ENCODE data around the gene ERN1.
A peak's percentile ranks its signal among the peaks of the same experiment; 100 is the strongest.

The ERN1 gene

DNA sequence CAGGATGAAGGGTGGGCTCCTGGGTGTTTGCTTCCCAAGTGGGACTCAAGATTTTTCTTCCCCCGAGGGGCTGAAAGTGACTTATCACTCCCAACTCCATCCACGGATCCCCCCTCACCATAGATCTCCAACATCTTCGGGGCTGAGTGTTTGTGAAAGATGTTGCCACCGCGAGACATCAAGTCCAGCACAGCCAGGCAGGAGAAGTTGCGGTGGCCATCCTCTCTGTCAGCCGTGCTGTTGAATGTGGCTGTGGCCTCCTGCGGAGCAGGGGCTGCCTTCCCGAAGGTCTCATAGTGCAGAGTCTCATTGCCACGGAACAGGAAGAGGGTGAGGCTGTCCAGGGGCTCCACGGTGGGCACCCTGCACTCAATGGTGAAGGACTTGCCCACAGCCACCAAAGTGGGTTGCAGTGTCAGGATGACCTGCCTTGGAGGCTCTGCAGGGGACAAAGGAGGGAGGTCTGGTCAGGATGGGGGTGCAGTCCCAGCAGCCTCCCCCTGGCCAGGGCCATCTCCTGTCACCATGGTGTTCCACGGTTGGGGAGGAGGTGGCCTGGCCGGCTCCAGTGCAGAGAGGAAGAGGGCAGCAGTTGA is 126.3 kb downstream of the ERN1 start:
- DNase-seq (ENCODE audit: low read depth) = no peak

DNA sequence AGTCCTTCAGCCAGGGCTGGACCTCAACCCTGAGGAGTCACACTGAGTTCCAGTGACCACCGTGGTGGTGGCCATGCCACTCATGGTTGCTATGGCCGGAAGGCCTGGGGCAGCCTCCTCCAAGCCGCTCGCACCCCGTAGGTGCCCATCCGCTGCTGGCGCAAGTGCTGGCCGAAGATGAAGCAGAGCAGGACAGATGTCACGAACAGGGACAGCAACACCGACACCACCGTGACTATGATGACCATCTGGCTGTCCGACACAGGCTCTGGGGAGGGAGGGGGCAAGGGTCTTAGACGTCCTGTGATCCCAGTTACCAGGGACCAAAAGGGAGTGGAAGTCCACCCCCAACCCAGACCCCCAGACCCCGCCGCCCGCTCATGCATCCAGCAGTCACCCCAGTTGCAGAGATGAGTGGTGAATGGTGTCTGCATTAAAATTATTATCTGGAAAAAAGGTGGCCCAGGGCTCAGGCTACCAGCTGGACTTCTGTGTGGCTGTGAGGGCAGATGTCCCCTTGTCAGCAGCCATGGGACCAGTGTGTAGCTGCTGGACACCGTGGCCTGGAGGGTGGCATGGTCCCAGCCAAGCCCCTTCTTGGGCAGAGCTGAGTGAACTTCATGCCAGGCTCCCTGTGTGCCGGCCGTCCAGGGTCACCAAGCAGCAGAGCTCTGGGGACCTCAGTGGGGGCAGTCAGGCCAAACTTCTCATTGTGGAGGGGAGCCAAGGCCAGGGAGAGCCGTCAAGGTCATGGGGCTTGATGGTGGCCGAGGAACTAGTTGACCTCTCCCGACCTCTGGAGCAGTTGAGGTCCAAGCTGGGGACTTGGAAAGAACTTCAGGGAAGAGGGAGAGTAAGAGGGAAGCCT is 127.1 kb downstream of the ERN1 start:
- DNase-seq (ENCODE audit: low read depth) = no peak

DNA sequence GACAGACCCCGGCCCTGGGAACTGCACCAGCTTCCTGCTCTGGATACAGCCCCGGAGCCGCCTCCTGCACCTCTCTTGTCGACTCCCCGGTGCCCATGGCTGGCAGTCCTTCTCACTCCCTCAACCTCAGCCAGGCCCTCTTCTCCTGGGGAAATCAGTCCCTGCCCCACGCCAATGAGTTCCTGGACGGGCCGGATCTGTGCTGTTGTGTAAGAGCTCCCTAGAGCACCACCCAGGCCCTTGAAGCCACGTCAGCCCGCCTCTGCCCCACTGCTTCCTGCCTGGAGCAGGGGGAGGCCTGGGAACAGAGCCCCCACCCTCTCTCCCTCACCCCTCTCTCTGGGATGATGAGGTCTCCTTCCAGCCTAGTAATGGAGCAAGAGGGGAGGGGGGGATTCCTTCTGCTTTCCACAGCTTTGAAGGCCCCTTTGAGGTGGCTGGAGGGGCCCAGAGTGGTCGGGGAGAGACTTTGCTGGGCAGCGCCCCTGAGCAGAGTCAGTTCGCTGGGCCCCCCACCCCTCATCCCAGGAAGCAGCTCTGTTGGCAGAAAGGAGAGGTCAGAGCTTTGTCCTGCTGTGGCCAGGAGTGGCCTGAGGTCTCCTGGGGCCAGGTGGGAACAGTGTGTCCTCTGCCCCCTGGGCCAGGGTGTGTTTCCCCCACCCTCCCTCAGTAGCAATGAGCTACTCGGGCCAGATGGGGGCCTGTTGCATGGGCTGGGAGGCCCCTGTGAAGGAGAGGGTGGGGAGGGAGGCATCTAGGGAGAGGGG is 128.0 kb downstream of the ERN1 start:
- no peak for DNase-seq (ENCODE audit: low read depth)

DNA sequence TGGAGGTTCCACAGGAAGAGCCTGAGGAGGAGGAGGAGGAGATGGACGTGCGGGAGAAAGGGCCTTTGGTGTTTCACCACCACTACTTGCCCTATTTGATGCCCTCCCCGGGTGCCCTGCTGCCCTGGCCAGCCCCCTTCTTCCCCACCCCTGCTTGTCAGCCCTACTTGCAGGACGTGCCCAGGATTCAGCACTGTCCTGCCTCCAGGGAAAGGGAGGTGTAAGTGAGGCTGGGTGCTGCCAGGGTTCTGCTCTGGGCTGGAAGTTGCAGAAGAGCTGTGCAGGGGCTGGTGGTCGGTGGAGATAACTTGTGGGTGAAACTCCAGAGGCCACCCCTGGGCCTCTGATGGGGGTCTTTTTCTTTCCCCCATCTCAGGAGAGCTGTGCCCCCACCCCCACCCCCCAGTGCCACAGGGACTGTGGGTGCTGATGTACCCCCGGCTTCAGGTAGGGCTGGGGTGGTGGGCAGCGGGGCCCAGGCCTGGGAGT is 128.8 kb downstream of the ERN1 start:
- DNase-seq (ENCODE audit: low read depth) = no peak

DNA sequence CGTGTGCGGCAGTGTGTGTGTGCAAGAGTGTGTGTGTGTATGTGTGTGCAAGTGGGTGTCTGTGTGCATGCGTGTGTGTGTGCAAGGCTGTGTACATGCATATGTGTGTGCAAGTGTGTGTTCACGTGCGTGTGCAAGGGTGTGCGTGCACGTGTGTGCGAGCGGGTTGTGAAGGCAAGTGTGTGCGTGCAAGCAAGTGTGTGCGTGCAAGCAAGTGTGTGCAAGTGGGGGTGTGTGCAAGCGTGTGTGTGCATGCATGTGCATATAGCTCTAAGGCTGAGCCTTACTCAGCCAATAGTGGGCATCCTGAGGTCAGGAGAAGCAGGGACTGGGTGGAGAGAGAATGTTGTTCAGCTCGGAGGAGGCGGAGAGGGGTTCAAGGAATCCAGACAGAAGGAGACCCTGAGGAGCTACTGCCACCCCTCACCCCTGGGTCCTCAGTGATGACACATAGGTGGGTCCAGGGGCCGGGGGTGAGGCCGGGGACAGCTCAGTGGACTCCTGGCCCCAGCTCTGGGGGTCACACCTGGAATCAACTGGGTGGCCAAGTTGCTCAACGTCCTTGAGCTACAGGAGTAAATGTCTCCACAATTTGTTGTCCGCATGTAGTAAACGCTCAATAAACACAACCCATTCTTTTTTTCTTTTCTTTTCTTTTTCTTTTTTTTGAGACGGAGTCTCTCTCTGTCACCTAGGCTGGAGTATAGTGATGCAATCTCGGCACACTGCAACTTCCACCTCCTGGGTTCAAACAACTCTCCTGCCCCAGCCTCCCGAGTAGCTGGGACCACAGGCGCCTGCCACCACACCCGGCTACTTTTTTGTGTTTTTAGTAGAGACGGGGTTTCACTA is 130.0 kb downstream of the ERN1 start:
- no peak for DNase-seq (ENCODE audit: low read depth)

DNA sequence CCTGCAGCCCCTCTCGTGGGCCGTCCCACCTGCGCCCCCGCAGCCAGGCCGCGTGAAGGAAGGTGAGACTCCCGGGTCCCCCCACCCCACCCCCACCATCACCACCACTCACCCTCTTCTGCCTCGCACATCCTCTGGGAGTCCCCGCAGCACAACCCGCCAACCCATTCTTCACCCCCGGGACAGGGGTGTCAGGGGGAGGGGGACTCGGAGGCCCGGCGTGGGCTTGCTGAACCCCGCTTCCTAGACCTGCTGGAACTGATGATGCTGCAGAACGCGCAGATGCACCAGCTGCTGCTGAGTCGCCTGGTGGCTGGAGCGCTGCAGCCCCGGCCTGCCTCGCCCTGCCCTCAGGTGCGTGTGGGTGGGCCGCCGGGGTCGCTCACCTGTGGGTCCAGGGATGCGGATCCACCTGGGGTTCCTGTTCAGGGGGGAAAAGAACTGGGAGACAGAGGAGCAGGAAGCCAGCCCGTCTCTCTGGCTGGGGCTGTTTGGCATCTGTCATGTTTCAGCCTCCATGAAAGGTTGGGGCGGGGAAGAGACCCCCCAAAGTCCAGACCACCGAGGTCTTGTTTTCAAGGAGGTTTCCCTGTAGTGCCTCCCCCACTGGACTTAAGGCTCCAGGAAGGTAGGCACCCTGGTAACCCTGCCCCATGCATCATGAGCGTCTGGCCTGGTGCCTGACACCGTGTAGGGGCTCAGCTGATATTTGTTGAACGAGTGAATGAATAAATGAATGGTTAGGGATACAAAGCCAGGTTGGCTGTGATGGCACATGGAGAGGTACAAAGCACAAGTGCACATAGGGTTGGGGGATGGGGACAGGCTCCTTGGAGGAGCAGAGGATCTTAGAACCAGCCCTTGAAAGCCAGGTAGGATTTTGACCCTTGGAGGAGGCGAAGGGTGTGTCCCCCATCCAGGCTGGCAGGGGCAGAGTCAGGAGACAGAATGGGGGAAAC is 130.9 kb downstream of the ERN1 start:
- DNase-seq (ENCODE audit: low read depth) = peak; percentile 31

DNA sequence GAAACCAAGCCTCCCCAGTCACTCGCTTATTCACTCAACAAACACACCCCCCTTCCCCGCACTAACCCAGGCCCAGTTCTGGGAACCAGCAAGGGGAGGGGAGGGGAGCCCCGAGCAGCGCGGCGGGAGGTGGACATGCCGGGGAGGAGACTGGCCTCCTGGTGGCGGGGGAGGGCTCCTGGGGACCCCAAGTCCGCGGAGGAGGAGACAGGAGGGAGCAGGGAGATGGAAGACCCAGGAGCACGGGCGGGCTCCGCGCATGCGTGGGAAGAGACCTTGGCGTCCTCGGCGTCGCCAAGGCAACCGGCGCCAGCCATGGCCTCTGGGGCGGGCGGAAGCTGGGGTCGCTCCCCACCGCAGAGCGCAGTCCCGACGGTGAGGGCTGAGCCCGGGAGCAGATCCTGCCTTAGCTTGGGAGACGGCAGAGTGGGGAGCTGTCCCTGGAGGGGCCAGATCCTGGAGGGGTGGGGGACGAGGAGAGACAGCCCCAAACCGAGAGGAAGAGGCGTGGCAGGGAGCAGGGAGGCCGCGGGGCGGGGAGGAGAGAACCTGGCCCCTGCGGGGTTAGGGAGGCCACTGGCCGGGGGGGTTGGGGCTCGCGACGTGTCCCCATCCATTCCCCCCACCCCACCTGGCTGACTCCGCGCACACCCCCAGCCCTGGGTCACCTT is 131.8 kb downstream of the ERN1 start, which contains the start of gene PRR29:
TSS of gene PRR29 (plus strand) at position 302 of the 671 bp plus-strand sequence. CDS start at position 316, 14 bp downstream.
- peak; percentile 62 for DNase-seq (ENCODE audit: low read depth)

DNA sequence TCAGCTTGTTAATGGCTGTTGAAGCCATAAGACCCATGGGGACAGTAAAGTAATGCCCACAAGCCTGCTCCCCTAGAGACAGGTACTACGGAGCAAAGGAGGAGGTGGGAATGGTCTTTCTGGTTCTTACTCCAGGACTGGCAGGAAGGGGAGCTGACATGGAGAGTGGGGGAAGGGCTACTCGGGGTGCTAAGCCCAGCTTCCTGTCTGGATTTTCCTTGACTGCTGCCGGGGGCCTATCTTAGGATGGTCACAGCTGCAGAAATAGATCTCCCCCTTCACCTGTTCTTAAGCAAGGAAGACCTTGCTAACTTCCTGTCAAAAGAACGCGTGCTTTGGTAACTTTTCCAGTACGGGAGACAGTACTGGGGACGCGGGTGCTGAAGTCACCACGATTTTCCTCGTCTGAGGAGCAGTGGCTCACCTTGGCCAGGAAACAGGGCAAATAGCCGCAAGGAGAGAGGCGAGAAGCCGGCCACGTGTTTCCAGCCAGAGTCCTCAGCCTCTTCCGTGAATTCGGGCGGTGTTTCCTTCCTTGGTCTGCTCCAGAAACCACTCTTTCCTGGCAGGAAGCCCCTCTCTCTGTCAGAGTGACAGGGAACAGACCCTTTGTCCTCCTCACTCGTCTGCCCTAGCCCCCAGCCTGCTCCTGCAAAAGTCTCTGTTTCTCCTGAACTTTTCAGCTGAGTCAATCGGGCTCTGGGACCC is 132.4 kb downstream of the ERN1 start:
- DNase-seq (ENCODE audit: low read depth) = no peak

DNA sequence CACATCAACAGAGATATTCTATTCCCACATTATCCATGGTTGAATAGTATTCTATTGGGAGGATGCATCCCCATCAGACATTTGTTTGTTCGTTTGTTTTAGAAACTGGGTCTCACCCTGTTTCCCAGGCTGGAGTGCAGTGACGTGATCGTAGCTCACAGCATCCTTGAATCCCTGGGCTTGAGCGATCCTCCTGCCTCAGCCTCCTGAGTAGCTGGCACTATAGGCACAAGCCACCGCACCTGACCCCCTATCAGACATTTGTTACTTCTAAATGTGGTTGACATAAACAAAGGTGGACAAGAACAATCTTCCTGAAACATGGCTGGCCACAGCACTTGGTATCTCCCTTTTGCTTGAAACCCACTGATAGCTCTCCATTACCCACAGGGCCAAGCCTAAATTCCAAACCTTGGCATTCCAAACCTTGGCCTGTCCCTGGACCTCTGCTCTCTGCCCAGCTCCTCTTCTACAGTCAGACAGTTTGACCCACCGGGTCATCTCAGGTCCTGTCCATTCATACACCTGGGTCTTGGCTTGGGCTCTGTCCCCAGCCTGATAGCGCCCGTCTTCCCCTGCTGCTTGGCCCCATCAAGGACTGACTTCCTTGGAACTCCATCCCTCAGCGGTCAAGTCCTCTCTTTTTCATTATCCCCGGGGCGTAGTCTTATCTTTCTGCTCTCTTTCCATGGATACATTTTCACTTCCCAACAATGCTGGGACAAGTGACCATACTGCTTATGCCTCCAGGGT is 133.3 kb downstream of the ERN1 start:
- DNase-seq (ENCODE audit: low read depth) = no peak

DNA sequence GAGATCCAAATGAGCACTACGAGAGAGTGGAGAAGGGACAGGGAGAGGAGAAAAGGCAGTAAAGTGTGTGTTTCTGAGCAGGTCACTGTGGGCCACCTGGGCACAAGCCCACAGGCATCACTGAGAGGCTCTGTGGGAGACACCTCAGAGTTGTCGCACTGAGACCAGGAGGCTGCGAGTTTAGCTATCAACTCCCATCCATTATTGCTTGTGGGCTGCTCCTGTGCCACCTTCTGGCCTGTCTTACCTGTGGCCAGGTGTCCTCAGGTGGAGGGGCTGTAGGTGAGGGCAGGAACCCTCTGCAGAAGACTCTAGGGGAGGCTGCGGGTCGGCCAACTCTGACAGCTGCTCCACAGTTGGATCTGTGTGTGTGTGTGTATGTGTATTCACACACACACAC is 134.3 kb downstream of the ERN1 start:
- no peak for DNase-seq (ENCODE audit: low read depth)

DNA sequence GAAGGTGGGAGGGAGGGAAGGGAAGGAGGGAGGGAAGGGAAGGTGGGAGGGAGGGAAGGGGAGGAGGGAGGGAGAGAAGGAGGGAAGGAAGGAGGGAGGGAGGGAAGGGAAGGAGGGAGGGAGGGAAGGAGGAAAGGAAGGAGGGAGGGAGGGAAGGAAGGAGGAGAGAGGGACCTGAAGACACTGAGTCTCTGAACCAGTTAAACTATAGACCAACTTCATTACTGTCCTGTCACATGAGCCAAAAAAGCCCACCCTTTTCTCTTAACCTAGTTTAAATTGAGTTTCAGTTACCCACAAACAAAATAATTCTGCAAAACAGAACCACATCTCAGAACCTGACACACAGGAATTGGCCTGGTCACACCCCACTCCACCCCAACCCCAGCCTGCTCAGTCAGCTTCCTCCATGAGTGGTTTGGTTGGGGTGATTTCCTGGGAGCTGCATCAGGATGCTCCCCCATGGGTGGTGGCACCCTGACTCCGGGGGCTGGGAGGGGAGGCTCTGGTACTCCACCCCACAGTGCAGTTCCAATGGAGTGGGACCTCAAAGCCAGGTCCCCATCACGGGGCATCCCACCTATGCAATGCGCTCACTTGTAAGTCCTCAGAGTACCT is 136.5 kb downstream of the ERN1 start:
- peak; percentile 21 for DNase-seq (ENCODE audit: low read depth)

DNA sequence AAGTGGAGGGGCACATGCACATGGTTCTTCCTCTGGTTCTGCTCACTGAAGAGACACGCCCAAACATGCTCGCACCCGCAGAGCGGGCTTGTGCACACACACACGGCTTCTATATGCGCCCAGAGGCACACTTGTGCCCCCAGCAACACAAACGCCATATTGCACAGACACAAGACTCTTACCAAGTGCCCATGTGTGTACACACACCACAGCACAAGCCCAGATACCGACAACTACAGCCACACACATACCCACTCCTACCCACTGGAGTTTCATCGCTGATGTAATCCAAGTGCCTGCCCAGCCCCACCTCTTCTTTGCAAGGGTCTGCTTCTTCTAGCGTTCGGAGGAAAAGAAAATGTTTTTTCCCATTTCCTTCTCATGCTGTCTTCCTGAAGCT is 138.3 kb downstream of the ERN1 start:
- no peak for DNase-seq (ENCODE audit: low read depth)

DNA sequence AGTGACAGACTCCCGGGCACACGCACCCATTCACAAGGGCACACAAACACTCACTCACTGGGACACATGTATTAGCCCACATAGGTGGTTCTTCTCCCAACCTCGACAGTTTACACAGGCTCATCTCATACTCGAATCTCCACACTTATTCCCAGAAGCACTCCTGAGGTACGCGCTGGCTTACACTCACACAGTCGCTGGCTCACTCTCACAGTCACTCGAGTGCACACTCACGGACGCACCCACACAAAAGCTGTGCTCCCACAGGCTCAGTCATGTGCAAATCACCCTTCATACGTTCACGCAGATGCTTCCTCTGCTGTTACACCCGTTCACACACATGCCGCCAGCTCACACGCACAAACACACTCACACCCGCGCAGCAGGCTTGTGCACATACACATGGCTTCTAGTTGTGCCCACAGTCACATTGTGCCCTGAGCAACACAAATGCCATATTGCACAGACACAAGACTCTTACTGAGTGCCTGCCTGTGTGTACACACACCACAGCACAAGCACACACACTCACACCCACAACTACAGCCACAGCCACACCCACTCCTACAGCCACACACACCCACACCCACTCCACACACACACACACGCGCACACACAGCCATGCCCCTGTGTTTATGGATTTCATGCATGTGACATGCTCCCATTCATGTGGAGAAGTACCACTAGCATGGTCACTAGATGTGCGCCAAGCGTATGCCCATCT is 140.2 kb downstream of the ERN1 start:
- DNase-seq (ENCODE audit: low read depth) = no peak
